ENCODE measurements around the gene GABRB3. TPM values are rescaled to one million over a fixed set of nuclear protein-coding genes. Genes with fewer than 3 reads are reported as not detected.

The GABRB3 gene
- total RNA-seq, 1 experiment from 2014 or later: 0.13 TPM

GRCh38 chr15:26736502-26737248 is 36.2 kb downstream of the GABRB3 start:
- no peaks in the 10 kb centered on the region for H3K36me3 ChIP-seq (ENCODE audit: control insufficient read depth, insufficient read depth, low read length)
- H3K4me3 ChIP-seq (ENCODE audit: low read depth in 2 of 2, low read length in 2 of 2): no peak overlapping the region
- intact Hi-C loops (cut with micrococcal nuclease; ENCODE audit: unreplicated experiment) (no loop called here), in situ Hi-C loops (cut with HindIII; ENCODE audit: low pct_unique_long_range_greater_than_20kb, low sequenced_read_pairs) (no loop called here)
- ChIA-PET POLR2A (no interaction called here), CTCF (no interaction called here)
- ATAC-seq: no peak
- H3K4me1 ChIP-seq (ENCODE audit: control insufficient read depth, insufficient read depth, low read length): no peaks in the 10 kb centered on the region
- no peaks in the 10 kb centered on the region for H3K9me3 ChIP-seq (ENCODE audit: control insufficient read depth, insufficient read depth, low read depth, low read length)
- no TSS peak for BruUV-seq (replicated peaks)
- H3K27ac ChIP-seq (ENCODE audit: low read length): no peak overlapping the region
- TF ChIP-seq POLR2AphosphoS5 (IDR thresholded peaks at IDR 0.05; ENCODE audit: low read depth, low read length) (no peak), CTCF (IDR thresholded peaks at IDR 0.05) (no peak), SIN3A (IDR thresholded peaks at IDR 0.05; ENCODE audit: borderline replicate concordance, insufficient read depth, low read depth, low read length) (no peak), TCF7L2 (IDR thresholded peaks at IDR 0.05; ENCODE audit: low read depth, low read length) (no peak), REST (IDR thresholded peaks at IDR 0.05; ENCODE audit: insufficient read depth in 1 of 2, low read depth in 2 of 2, low read length in 1 of 2) (no peak)
- DNase-seq (ENCODE audit: low read depth, low spot score): no peak
- no peaks in the 10 kb centered on the region for H3K27me3 ChIP-seq (ENCODE audit: control insufficient read depth, insufficient read depth, low read length)

- no peak for DNase-seq (ENCODE audit: low read depth, low spot score)
- POLR2A ChIA-PET: no interaction called here
- Histone ChIP-seq H3K27ac (ENCODE audit: low read length) (no peak overlapping the region), H3K27me3 (ENCODE audit: control insufficient read depth, insufficient read depth, low read length) (no peaks in the 10 kb centered on the region), H3K9me3 (ENCODE audit: control insufficient read depth, insufficient read depth, low read depth, low read length) (no peaks in the 10 kb centered on the region), H3K36me3 (ENCODE audit: control insufficient read depth, insufficient read depth, low read length) (no peaks in the 10 kb centered on the region), H3K4me1 (ENCODE audit: control insufficient read depth, insufficient read depth, low read length) (no peaks in the 10 kb centered on the region), H3K4me3 (ENCODE audit: low read depth in 2 of 2, low read length in 2 of 2) (no peak overlapping the region)
- no peak for ATAC-seq
- TF ChIP-seq POLR2AphosphoS5 (IDR thresholded peaks at IDR 0.05; ENCODE audit: low read depth, low read length) (no peak), SIN3A (IDR thresholded peaks at IDR 0.05; ENCODE audit: borderline replicate concordance, insufficient read depth, low read depth, low read length) (no peak), TCF7L2 (IDR thresholded peaks at IDR 0.05; ENCODE audit: low read depth, low read length) (no peak), REST (IDR thresholded peaks at IDR 0.05; ENCODE audit: insufficient read depth in 1 of 2, low read depth in 2 of 2, low read length in 1 of 2) (no peak), CTCF (IDR thresholded peaks at IDR 0.05) (no peak)
- in situ Hi-C loops (cut with HindIII; ENCODE audit: low pct_unique_long_range_greater_than_20kb, low sequenced_read_pairs) (no loop called here), intact Hi-C loops (cut with micrococcal nuclease; ENCODE audit: unreplicated experiment) (no loop called here)
- BruUV-seq (replicated peaks): no TSS peak
- CTCF ChIA-PET: no interaction called here
These were observed 40.9 kb downstream of the GABRB3 start for GRCh38 chr15:26731965-26732364.

Measured in Panc1 (cell line).